OCI-LY3 (cell line): ENCODE data around the gene DIAPH2.

ENCODE experiments used
- H2AFZ ChIP-seq: fragments of 200-600, 300-600 bp; shearing (Covaris generic); 2 replicates; pipeline ENCODE4 v1.6.0; 2014; ENCODE audit warnings: antibody characterized with exemption, low read depth, low read length
- H3K27ac ChIP-seq: fragments of 200-600, 300-600 bp; sonication (generic); 2 replicates; pipeline ENCODE4 v1.5.1; 2014; ENCODE audit warnings: mild to moderate bottlenecking, low read length, moderate library complexity, mixed read lengths
- H3K27me3 ChIP-seq: fragments of 200-600, 300-600 bp; sonication (generic); 2 replicates; pipeline ENCODE4 v1.6.1; 2014; ENCODE audit warnings: low read depth, low read length, mixed read lengths
- H3K36me3 ChIP-seq: fragments of 200-600, 300-600 bp; sonication (generic); replicated peaks from 2 replicates; pipeline ENCODE3; 2014; ENCODE audit warnings: low read depth, low read length, mixed read lengths
- H3K4me1 ChIP-seq: fragments of 300-600, 200-600 bp; sonication (generic); 2 replicates; pipeline ENCODE4 v1.6.1; 2014; ENCODE audit warnings: low read length, mixed read lengths
- H3K4me2 ChIP-seq: fragments of 200-600, 300-600 bp; sonication (generic); 2 replicates; pipeline ENCODE4 v1.6.1; 2014; ENCODE audit warnings: low read length, mixed read lengths
- H3K4me3 ChIP-seq: fragments of 300-600, 200-600 bp; sonication (generic); 2 replicates; pipeline ENCODE4 v1.5.1; 2014; ENCODE audit warnings: antibody characterized with exemption, mild to moderate bottlenecking, low read length, moderate library complexity
- H3K79me2 ChIP-seq: fragments of 300-600, 200-600 bp; shearing (Covaris generic); 2 replicates; pipeline ENCODE4 v1.6.1; 2014; ENCODE audit warnings: mild to moderate bottlenecking, low read length, mixed read lengths
- H3K9ac ChIP-seq: fragments of 300-600, 200-600 bp; shearing (Covaris generic); 2 replicates; pipeline ENCODE4 v1.6.0; 2014; ENCODE audit warnings: mild to moderate bottlenecking, low read length, moderate library complexity
- H3K9me3 ChIP-seq: fragments of 200-600, 300-600 bp; shearing (Covaris generic); 2 replicates; pipeline ENCODE4 v1.6.1; 2014; ENCODE audit warnings: low read length, mixed read lengths; ENCODE audit not compliant: insufficient read depth
- H4K20me1 ChIP-seq: fragments of 200-600, 300-600 bp; sonication (generic); 2 replicates; pipeline ENCODE4 v1.6.1; 2016; ENCODE audit warnings: low read length, mixed read lengths; ENCODE audit not compliant: insufficient read depth
- EZH2phosphoT487 ChIP-seq: fragments of 200-600 bp; shearing (Covaris generic); IDR thresholded peaks from 2 replicates; pipeline ENCODE4 v1.6.1; 2018; ENCODE audit warnings: antibody characterized with exemption, mixed run types, low read depth
- TF ChIP-seq, protein P1 (sequence below): fragments of 200-600, 300-600 bp; sonication (generic); IDR thresholded peaks from 2 replicates; pipeline ENCODE4 v1.5.1; 2014; ENCODE audit warnings: antibody characterized with exemption, low read length, low read depth

Gene DIAPH2

GRCh38 chrX:97065066-97065465 is 380.4 kb downstream of the DIAPH2 start:
- Histone ChIP-seq H3K9ac (no peak overlapping the region), H3K27me3 (no peaks in the 10 kb centered on the region), H3K4me3 (no peak overlapping the region), H3K9me3 (no peaks in the 10 kb centered on the region), H2AFZ (no peak overlapping the region), H3K27ac (no peak overlapping the region), H3K79me2 (no peaks in the 10 kb centered on the region), H3K4me1 (peaks cover 16% of the 10 kb centered on the region), H3K4me2 (no peak overlapping the region), H4K20me1 (no peaks in the 10 kb centered on the region), H3K36me3 (no peaks in the 10 kb centered on the region)
- no peak for TF ChIP-seq EZH2phosphoT487
- TF ChIP-seq, protein P1, sequence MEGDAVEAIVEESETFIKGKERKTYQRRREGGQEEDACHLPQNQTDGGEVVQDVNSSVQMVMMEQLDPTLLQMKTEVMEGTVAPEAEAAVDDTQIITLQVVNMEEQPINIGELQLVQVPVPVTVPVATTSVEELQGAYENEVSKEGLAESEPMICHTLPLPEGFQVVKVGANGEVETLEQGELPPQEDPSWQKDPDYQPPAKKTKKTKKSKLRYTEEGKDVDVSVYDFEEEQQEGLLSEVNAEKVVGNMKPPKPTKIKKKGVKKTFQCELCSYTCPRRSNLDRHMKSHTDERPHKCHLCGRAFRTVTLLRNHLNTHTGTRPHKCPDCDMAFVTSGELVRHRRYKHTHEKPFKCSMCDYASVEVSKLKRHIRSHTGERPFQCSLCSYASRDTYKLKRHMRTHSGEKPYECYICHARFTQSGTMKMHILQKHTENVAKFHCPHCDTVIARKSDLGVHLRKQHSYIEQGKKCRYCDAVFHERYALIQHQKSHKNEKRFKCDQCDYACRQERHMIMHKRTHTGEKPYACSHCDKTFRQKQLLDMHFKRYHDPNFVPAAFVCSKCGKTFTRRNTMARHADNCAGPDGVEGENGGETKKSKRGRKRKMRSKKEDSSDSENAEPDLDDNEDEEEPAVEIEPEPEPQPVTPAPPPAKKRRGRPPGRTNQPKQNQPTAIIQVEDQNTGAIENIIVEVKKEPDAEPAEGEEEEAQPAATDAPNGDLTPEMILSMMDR = no peak

GRCh38 chrX:97065973-97066372 is 381.3 kb downstream of the DIAPH2 start:
- H3K36me3 ChIP-seq = no peaks in the 10 kb centered on the region
- H3K79me2 ChIP-seq = no peaks in the 10 kb centered on the region
- H3K27me3 ChIP-seq = no peaks in the 10 kb centered on the region
- H3K4me3 ChIP-seq = no peak overlapping the region
- no peak overlapping the region for H2AFZ ChIP-seq
- no peaks in the 10 kb centered on the region for H3K9me3 ChIP-seq
- H3K4me2 ChIP-seq = no peak overlapping the region
- no peak overlapping the region for H3K27ac ChIP-seq
- peaks cover 16% of the 10 kb centered on the region for H3K4me1 ChIP-seq
- TF ChIP-seq, protein P1 = no peak
- no peak for TF ChIP-seq EZH2phosphoT487
- no peak overlapping the region for H3K9ac ChIP-seq
- no peaks in the 10 kb centered on the region for H4K20me1 ChIP-seq

DNA sequence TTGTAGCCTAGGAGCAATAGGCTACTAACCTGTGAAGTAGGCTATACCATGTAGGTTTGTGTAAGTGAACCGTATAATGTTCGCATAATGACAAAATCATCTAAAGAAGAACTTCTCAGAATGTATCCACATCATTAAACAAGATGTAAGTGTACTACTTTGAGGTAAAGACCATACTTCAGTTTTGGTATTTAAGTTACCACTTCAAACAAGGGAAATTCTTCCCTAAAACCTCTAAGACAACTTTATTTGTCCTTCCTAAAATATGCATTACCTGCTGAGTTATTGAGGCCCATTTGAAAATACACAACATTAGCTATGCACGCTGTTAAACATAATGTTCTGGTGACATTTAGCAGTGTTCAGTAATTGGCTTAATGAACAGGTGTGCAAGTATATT is 381.7 kb downstream of the DIAPH2 start:
- Histone ChIP-seq H3K4me2 (no peak overlapping the region), H2AFZ (no peak overlapping the region), H3K4me3 (no peak overlapping the region), H3K4me1 (peaks cover 16% of the 10 kb centered on the region), H3K27me3 (no peaks in the 10 kb centered on the region), H3K36me3 (no peaks in the 10 kb centered on the region), H3K9me3 (no peaks in the 10 kb centered on the region), H4K20me1 (no peaks in the 10 kb centered on the region), H3K9ac (no peak overlapping the region), H3K27ac (no peak overlapping the region), H3K79me2 (no peaks in the 10 kb centered on the region)
- no peak for TF ChIP-seq EZH2phosphoT487
- TF ChIP-seq, protein P1 = no peak

DNA sequence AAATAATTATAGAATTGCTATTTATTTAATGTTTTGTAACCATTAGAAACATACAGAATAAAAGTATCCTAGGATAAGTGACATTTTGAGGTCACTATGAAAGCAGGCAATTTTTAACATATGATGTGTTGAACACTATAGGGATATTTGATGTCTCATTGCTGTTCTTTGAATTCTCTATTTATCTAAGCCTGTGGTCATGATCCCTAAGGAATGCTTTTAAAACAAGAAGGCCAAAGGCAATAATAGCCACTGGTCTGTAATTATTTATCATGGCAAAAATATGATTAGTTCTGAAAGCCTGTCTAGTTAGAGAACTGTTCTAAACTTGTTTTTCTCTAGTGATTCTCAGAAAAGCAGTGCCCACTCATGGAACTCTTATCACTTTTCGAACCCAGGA is 385.7 kb downstream of the DIAPH2 start:
- no peak overlapping the region for H2AFZ ChIP-seq
- TF ChIP-seq, protein P1 = no peak
- TF ChIP-seq EZH2phosphoT487 = no peak
- H4K20me1 ChIP-seq = no peaks in the 10 kb centered on the region
- H3K9me3 ChIP-seq = no peaks in the 10 kb centered on the region
- H3K4me3 ChIP-seq = no peak overlapping the region
- H3K9ac ChIP-seq = no peak overlapping the region
- no peaks in the 10 kb centered on the region for H3K4me1 ChIP-seq
- H3K79me2 ChIP-seq = no peaks in the 10 kb centered on the region
- H3K27me3 ChIP-seq = no peaks in the 10 kb centered on the region
- H3K4me2 ChIP-seq = no peak overlapping the region
- H3K27ac ChIP-seq = no peak overlapping the region
- H3K36me3 ChIP-seq = no peaks in the 10 kb centered on the region
